ENCODE measurements around the gene OVCA2. TPM values are rescaled to one million over a fixed set of nuclear protein-coding genes. Genes with fewer than 3 reads are reported as not detected.

OVCA2 gene
- total RNA-seq, 4 donors from 2014 or later: 18.6 to 37.3 (median 35.0) TPM

DNA sequence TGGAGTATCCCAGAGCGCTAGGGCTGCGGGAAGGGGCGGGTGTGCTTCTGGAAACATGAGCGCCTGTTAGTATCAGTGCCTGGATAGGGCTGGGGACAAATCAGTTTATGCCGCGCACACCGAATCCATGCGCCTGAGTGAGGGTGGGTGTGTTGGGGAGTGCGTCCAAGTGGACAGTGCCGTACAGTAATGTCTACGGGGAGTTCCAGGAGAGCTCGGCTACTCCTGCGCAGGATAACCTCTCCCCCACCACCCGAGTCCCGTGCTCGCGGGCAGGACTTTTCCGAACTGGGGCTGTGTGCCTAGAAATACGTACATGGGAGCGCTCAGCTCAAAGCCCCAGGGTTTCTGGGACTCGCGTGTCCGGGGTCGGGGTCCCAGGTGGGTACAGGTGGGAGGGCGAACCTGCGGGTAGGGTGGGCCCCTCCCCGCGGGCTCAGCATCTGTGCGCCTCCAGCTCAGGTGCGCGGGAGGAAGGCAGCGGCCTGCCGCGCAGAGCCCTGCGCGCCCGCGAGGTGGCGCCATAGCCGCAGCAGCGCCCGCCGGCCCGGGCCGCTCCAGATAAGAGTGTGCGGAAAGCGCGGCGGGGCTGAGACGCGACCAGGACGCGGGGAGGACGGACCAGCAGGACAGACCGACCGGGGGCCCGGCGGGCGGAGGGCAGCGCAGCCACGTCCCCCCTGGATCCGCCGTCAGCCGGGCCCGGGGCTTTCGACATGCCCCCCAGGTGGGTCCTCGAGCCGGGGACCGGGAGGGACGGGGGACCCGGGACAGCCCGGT, 12.9 kb downstream of the OVCA2 start, which contains the start of gene HIC1:
TSS of gene HIC1 (plus strand) at position 592 of the 780 bp plus-strand sequence. CDS start 1,588 bp downstream, outside the sequence.
- peak; percentile 66 to 71 for DNase-seq (ENCODE audit: low spot score in 2 of 2)
- peaks cover 3 to 80% (median 40%) of the 10 kb centered on the region in 4 donors for H3K4me1 ChIP-seq
- H3K27me3 ChIP-seq: peaks cover 0 to 23% of the 10 kb centered on the region in 2 donors

DNA sequence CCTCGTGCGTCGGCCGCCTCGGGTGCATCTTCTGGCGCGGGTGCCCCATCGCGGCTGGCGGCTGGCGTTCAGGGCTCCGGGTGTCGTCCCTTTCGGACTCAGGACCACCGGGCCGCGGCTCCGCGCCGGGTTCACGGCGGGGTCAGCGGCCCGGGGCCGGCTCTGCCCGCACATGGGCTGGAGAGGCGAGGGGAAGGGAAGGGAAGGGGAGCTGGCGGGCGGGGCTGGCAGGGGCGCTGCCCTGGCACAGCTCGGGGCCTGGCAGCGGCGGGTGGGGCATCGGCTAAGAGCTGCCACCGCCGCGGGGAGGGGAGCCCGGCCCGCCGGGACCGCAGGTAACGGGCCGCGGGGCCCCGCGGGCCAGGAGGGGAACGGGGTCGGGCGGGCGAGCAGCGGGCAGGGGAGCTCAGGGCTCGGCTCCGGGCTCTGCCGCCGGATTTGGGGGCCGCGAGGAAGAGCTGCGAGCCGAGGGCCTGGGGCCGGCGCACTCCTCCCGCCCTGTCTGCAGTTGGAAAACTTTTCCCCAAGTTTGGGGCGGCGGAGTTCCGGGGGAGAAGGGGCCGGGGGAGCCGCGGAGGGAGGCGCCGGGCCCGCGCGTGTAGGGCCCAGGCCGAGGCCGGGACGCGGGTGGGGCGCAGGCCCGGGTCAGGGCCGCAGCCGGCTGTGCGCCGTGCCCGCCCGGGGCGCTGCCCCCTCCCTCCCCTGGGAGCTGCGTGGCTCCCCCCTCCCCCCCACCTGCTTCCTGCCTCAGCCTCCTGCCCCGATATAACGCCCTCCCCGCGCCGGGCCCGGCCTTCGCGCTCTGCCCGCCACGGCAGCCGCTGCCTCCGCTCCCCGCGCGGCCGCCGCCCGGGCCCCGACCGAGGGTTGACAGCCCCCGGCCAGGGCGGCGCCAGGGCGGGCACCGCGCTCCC, 13.7 kb downstream of the OVCA2 start:
- WGBS, 2 donors: 3 to 5% methylated on average over 32 to 35 of the region's 113 CpGs
- H3K4me3 ChIP-seq: peak overlapping the region; percentile 49 to 69 (median 58)
- H3K27me3 ChIP-seq: peaks cover 0 to 23% of the 10 kb centered on the region in 2 donors
- DNase-seq (ENCODE audit: low spot score in 2 of 2): no peak
- peak overlapping the region; percentile 87 to 92 (median 91) for H3K27ac ChIP-seq
- peaks cover 3 to 84% (median 44%) of the 10 kb centered on the region in 4 donors for H3K4me1 ChIP-seq
- no peaks in the 10 kb centered on the region for H3K9me3 ChIP-seq
- TF ChIP-seq POLR2A (IDR thresholded peaks at IDR 0.05) (no peak), EP300 (IDR thresholded peaks at IDR 0.05) (no peak)
- TF ChIP-seq, protein P1, sequence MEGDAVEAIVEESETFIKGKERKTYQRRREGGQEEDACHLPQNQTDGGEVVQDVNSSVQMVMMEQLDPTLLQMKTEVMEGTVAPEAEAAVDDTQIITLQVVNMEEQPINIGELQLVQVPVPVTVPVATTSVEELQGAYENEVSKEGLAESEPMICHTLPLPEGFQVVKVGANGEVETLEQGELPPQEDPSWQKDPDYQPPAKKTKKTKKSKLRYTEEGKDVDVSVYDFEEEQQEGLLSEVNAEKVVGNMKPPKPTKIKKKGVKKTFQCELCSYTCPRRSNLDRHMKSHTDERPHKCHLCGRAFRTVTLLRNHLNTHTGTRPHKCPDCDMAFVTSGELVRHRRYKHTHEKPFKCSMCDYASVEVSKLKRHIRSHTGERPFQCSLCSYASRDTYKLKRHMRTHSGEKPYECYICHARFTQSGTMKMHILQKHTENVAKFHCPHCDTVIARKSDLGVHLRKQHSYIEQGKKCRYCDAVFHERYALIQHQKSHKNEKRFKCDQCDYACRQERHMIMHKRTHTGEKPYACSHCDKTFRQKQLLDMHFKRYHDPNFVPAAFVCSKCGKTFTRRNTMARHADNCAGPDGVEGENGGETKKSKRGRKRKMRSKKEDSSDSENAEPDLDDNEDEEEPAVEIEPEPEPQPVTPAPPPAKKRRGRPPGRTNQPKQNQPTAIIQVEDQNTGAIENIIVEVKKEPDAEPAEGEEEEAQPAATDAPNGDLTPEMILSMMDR (IDR thresholded peaks at IDR 0.05): no peak
- H3K36me3 ChIP-seq: peaks cover 0 to 34% (median 0%) of the 10 kb centered on the region in 3 donors

More for the DNA sequence above, 12.9 kb downstream of the OVCA2 start, which contains the start of gene HIC1:
- H3K4me3 ChIP-seq: peak within 1 kb of the TSS; percentile 49 to 69 (median 58)
- no peaks in the 10 kb centered on the region for H3K9me3 ChIP-seq
- WGBS, 2 donors: 2% methylated on average over 26 to 62 of the region's 72 CpGs
- H3K36me3 ChIP-seq: peaks cover 0 to 25% (median 0%) of the 10 kb centered on the region in 3 donors
- TF ChIP-seq POLR2A (IDR thresholded peaks at IDR 0.05) (peak; percentile 44 to 73), EP300 (IDR thresholded peaks at IDR 0.05) (peak in 1 of 2 donors; percentile 72)
- TF ChIP-seq, protein P1 (IDR thresholded peaks at IDR 0.05): peak; percentile 92 to 99 (median 98)
- peak within 1 kb of the TSS; percentile 87 to 92 (median 91) for H3K27ac ChIP-seq

DNA sequence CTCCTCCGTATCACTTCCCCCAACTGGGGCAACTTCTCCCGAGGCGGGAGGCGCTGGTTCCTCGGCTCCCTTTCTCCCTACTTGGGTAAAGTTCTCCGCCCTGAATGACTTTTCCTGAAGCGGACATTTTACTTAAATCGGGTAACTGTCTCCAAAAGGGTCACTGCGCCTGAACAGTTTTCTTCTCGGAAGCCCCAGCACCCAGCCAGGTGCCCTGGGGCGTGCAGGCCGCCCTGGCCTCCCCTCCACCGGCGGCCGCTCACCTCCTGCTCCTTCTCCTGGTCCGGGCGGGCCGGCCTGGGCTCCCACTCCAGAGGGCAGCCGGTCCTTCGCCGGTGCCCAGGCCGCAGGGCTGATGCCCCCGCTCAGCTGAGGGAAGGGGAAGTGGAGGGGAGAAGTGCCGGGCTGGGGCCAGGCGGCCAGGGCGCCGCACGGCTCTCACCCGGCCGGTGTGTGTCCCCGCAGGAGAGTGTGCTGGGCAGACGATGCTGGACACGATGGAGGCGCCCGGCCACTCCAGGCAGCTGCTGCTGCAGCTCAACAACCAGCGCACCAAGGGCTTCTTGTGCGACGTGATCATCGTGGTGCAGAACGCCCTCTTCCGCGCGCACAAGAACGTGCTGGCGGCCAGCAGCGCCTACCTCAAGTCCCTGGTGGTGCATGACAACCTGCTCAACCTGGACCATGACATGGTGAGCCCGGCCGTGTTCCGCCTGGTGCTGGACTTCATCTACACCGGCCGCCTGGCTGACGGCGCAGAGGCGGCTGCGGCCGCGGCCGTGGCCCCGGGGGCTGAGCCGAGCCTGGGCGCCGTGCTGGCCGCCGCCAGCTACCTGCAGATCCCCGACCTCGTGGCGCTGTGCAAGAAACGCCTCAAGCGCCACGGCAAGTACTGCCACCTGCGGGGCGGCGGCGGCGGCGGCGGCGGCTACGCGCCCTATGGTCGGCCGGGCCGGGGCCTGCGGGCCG, 14.7 kb downstream of the OVCA2 start:
- WGBS, 2 donors: 32 to 36% methylated on average over 43 to 81 of the region's 85 CpGs

More for the DNA sequence above, 14.7 kb downstream of the OVCA2 start:
- Histone ChIP-seq H3K27ac (peak overlapping the region; percentile 49 to 92 (median 91)), H3K4me1 (peaks cover 0 to 84% (median 45%) of the 10 kb centered on the region in 4 donors), H3K27me3 (peaks cover 0 to 24% of the 10 kb centered on the region in 2 donors), H3K36me3 (peaks cover 0 to 43% (median 0%) of the 10 kb centered on the region in 3 donors), H3K4me3 (peak overlapping the region; percentile 24 to 69 (median 48)), H3K9me3 (no peaks in the 10 kb centered on the region)
- no peak for DNase-seq (ENCODE audit: low spot score in 2 of 2)
- TF ChIP-seq POLR2A (IDR thresholded peaks at IDR 0.05) (no peak), EP300 (IDR thresholded peaks at IDR 0.05) (peak in 1 of 2 donors; percentile 15)
- TF ChIP-seq, protein P1 (IDR thresholded peaks at IDR 0.05): peak in 2 of 5 experiments; percentile 11 to 14
